Panc1 (cell line): Measurements from ENCODE around the gene COX7C. TPM values are rescaled to one million over a fixed set of nuclear protein-coding genes. Genes with fewer than 3 reads are reported as not detected.

Source experiments
- ATAC-seq: fragments of 200-7000 bp; cut with Tn5 transposase; 2 replicates; pipeline ENCODE4 v1.9.1; 2020; ENCODE audit warnings: mild to moderate bottlenecking, moderate library complexity
- BruUV-seq: library from RNA; stranded (reverse); fragments of 400-500 nt; replicated peaks from 2 replicates; lab custom pipeline; 2021; lab: Mats Ljungman, UMichigan
- CTCF ChIA-PET: fragments of 300-600 bp; sonication (Branson Sonifier 250); formaldehyde crosslinking; loops from one replicate; lab custom pipeline; 2022; ENCODE audit warnings: antibody characterized with exemption; lab: Charles Lee
- POLR2A ChIA-PET: fragments of 300-600 bp; sonication (Branson Sonifier 250); formaldehyde crosslinking; loops from one replicate; lab custom pipeline; 2022; ENCODE audit warnings: antibody characterized with exemption; lab: Charles Lee
- DNase-seq: peaks from one replicate; pipeline ENCODE4 v3.0.0-alpha.2; 2010; ENCODE audit warnings: low read depth, low spot score
- H3K27ac ChIP-seq: 2 replicates; pipeline ENCODE4 v1.5.1; 2011; ENCODE audit warnings: mild to moderate bottlenecking, low read length, inconsistent platforms
- H3K27me3 ChIP-seq: fragments of 200-500 bp; sonication (Bioruptor generic); 2 replicates; pipeline ENCODE4 v1.6.0; 2014; ENCODE audit warnings: low read length, inconsistent platforms; ENCODE audit not compliant: control insufficient read depth, insufficient read depth
- H3K36me3 ChIP-seq: fragments of 200-500 bp; sonication (Bioruptor generic); 2 replicates; pipeline ENCODE4 v1.5.1; 2014; ENCODE audit warnings: inconsistent platforms, mild to moderate bottlenecking, low read length, moderate library complexity; ENCODE audit not compliant: control insufficient read depth, insufficient read depth
- H3K4me1 ChIP-seq: 2 replicates; pipeline ENCODE4 v1.5.1; 2011; ENCODE audit warnings: inconsistent platforms, mild to moderate bottlenecking, low read length, moderate library complexity; ENCODE audit not compliant: control insufficient read depth, insufficient read depth
- H3K4me3 ChIP-seq, 2 experiments: 2 replicates each; pipeline ENCODE4 v1.5.1; 2011 to 2012; ENCODE audit warnings: low read depth in 2 of 2, low read length in 2 of 2, mild to moderate bottlenecking in 2 of 2, inconsistent platforms in 1 of 2, moderate library complexity in 1 of 2
- H3K9me3 ChIP-seq: fragments of 200-500 bp; sonication (Bioruptor generic); 2 replicates; pipeline ENCODE4 v1.5.1; 2014; ENCODE audit warnings: low read depth, mild to moderate bottlenecking, inconsistent platforms, low read length, moderate library complexity; ENCODE audit not compliant: control insufficient read depth, insufficient read depth
- POLR2AphosphoS5 ChIP-seq: IDR thresholded peaks from 2 replicates; pipeline ENCODE4 v1.6.1; 2012; ENCODE audit warnings: mild to moderate bottlenecking, low read depth, low read length, moderate library complexity
- in situ Hi-C: cut with HindIII; loops from 2 replicates; pipeline ENCODE4 v1.10.0; 2016; ENCODE audit warnings: low sequenced_read_pairs, low pct_unique_long_range_greater_than_20kb
- intact Hi-C: fragments of 100-400 bp; cut with micrococcal nuclease; formaldehyde crosslinking; loops from one replicate; pipeline ENCODE4 v1.10.0; 2022; ENCODE audit not compliant: unreplicated experiment
- total RNA-seq: library from RNA; stranded (reverse); gene quantifications from one replicate; pipeline ENCODE4 v1.2.1, GENCODE V29; 2021; ENCODE audit not compliant: unreplicated experiment

The COX7C gene
- total RNA-seq, 1 experiment from 2014 or later, result 536 TPM

DNA sequence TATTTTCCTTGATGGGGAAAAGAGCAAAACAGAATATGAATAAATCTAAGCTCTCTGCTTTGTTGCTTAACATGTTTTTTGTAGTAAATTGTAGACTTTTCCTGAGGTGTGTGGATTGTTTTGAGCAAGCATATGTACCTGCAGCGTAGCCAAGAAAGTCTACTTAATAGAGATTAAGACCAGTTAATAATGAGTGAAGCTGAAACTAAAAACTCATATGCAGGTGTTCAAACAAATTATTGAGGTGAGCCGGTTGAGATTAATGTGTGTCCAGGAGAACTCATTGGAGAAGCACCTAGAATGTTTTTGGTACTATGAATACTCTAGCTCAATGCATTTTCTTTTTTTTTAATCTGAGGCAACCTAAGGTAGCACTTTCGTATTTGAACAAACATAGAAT lies 49.2 kb downstream of the COX7C start:
- CTCF ChIA-PET, result no interaction called here
- H3K9me3 ChIP-seq, result no peaks in the 10 kb centered on the region
- in situ Hi-C loops, result no loop called here
- H3K4me3 ChIP-seq, result no peak overlapping the region
- no peaks in the 10 kb centered on the region for H3K27me3 ChIP-seq
- intact Hi-C loops, result no loop called here
- no peak for TF ChIP-seq POLR2AphosphoS5
- no peaks in the 10 kb centered on the region for H3K4me1 ChIP-seq
- BruUV-seq, result no TSS peak
- DNase-seq, result no peak
- H3K36me3 ChIP-seq, result no peaks in the 10 kb centered on the region
- H3K27ac ChIP-seq, result no peak overlapping the region
- POLR2A ChIA-PET, result no interaction called here
- ATAC-seq, result no peak
